ENCODE measurements around the gene TNFSF4. TPM values are rescaled to one million over a fixed set of nuclear protein-coding genes. Genes with fewer than 3 reads are reported as not detected.

Gene TNFSF4
- total and polyA plus RNA-seq, 2 of the 13 experiments (the other 11 are each of a cell fraction or from before 2014, with no cell fraction given): 2.4 to 7.9 TPM

- H3K9ac ChIP-seq (ENCODE audit: insufficient read depth, low read depth, low read length): no peak overlapping the region
- ATAC-seq (no peak), FAIRE-seq (no peak), DNase-seq (ENCODE audit: low spot score) (no peak)
- WGBS (ENCODE audit: low lambda C conversion rate): 63% methylated on average over 4 of the region's 4 CpGs
- H3K36me3 ChIP-seq (replicated peaks in 1 of 2; ENCODE audit: control insufficient read depth in 1 of 2, insufficient read depth in 2 of 2, low read length in 2 of 2): no peaks in the 10 kb centered on the region
- ChIA-PET POLR2A (no interaction called here), CTCF (ENCODE audit: low intra/inter-chr PET ratio, low total read pairs) (no interaction called here)
- no TSS peak for BruUV-seq (replicated peaks)
- no peaks in the 10 kb centered on the region for H3K79me2 ChIP-seq (ENCODE audit: insufficient read depth, low read length)
- intact Hi-C loops (cut with micrococcal nuclease; ENCODE audit: unreplicated experiment): no loop called here
- in situ Hi-C loops (cut with HindIII; ENCODE audit: extremely low pct_ligation_motif_present, low pct_unique_long_range_greater_than_20kb): no loop called here
- no peak for TF ChIP-seq ZBTB26 (CRISPR knock-in tag; IDR thresholded peaks at IDR 0.05; ENCODE audit: borderline replicate concordance)
- no peak for TF ChIP-seq ZNF383 (CRISPR knock-in tag; IDR thresholded peaks at IDR 0.05; ENCODE audit: borderline replicate concordance)
- no peak for TF ChIP-seq TEAD3 (CRISPR knock-in tag; optimal IDR thresholded peaks at IDR 0.05; ENCODE audit: borderline replicate concordance)
- TF ChIP-seq TAF1 (CRISPR knock-in tag; IDR thresholded peaks at IDR 0.05): no peak
- TF ChIP-seq ZNF136 (CRISPR knock-in tag; IDR thresholded peaks at IDR 0.05; ENCODE audit: low read depth): no peak
- no peak for TF ChIP-seq SNAI1 (CRISPR knock-in tag; IDR thresholded peaks at IDR 0.05; ENCODE audit: borderline replicate concordance)
- TF ChIP-seq EEA1 (CRISPR knock-in tag; IDR thresholded peaks at IDR 0.05; ENCODE audit: borderline replicate concordance): no peak
- no peak for TF ChIP-seq ZNF557 (CRISPR knock-in tag; IDR thresholded peaks at IDR 0.05)
- TF ChIP-seq, protein P1, sequence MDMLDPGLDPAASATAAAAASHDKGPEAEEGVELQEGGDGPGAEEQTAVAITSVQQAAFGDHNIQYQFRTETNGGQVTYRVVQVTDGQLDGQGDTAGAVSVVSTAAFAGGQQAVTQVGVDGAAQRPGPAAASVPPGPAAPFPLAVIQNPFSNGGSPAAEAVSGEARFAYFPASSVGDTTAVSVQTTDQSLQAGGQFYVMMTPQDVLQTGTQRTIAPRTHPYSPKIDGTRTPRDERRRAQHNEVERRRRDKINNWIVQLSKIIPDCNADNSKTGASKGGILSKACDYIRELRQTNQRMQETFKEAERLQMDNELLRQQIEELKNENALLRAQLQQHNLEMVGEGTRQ (IDR thresholded peaks at IDR 0.05; ENCODE audit: low read depth, low read length): no peak
- TF ChIP-seq, protein P1 (CRISPR knock-in tag; IDR thresholded peaks at IDR 0.05; ENCODE audit: borderline replicate concordance): no peak
- no peak for TF ChIP-seq XRCC5 (optimal IDR thresholded peaks at IDR 0.05; ENCODE audit: low read length)
- TF ChIP-seq ASH2L (IDR thresholded peaks at IDR 0.05; ENCODE audit: insufficient read length, low read depth, low read length): no peak
- TF ChIP-seq CTCF (CRISPR knock-in tag; IDR thresholded peaks at IDR 0.05): no peak
- TF ChIP-seq ZNF816 (CRISPR knock-in tag; IDR thresholded peaks at IDR 0.05; ENCODE audit: borderline replicate concordance): no peak
- no peak for TF ChIP-seq ZNF567 (CRISPR knock-in tag; IDR thresholded peaks at IDR 0.05; ENCODE audit: borderline replicate concordance)
- no peak for TF ChIP-seq ZBTB44 (CRISPR knock-in tag; IDR thresholded peaks at IDR 0.05)
- H3K27me3 ChIP-seq (ENCODE audit: control insufficient read depth in 1 of 2, insufficient read depth in 2 of 2, low read length in 2 of 2): no peaks in the 10 kb centered on the region
- no peaks in the 10 kb centered on the region for H3K4me1 ChIP-seq (ENCODE audit: insufficient read depth, low read length)
- H3K27ac ChIP-seq (ENCODE audit: extremely low read length, insufficient read depth, low read length): no peak overlapping the region
- H2AFZ ChIP-seq (ENCODE audit: low read length): no peak overlapping the region
- H3K4me3 ChIP-seq (replicated peaks in 1 of 3; ENCODE audit: insufficient read depth in 1 of 3, low read depth in 2 of 3, low read length in 3 of 3): no peak overlapping the region
- no peaks in the 10 kb centered on the region for H3K9me3 ChIP-seq (ENCODE audit: low read length)
- H3K4me2 ChIP-seq (ENCODE audit: low read depth, low read length): no peak overlapping the region
- H4K20me1 ChIP-seq (ENCODE audit: insufficient read depth, low read length): no peaks in the 10 kb centered on the region
These were observed 27.8 kb upstream of the TNFSF4 start for GRCh38 chr1:173234899-173235298.

All from HepG2 (cell line).